ENCODE measurements around the gene PGM2L1. TPM values are rescaled to one million over a fixed set of nuclear protein-coding genes. Genes with fewer than 3 reads are reported as not detected.

The PGM2L1 gene
- total RNA-seq, 2 experiments from 2014 or later = 11.9 to 13.4 TPM

DNA sequence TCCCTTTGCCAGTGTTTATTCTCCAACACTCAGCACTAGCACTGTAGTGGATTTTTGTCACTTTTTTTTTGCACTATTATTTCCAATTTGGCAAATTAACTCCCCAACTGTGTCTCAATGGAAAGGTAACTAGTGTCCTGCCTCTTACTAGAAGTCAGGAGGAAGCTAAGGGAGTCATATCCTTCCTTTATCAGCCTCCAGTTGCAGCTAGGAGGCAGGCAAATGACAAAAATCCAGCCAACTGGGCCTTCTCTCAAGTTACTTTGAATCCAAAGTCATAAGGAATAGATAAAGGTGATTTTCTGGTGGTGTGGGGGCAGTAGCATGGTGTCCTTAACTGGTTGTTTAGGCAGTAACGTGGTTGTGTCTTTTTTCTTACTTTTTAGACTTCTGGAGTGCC lies 71.2 kb downstream of the PGM2L1 start:
- H3K4me3 Mint-ChIP-seq = no peak overlapping the region
- no peaks in the 10 kb centered on the region for H3K4me1 Mint-ChIP-seq (ENCODE audit: low read depth)
- no peaks in the 10 kb centered on the region for H3K9me3 Mint-ChIP-seq
- no peak overlapping the region for H3K27ac Mint-ChIP-seq
- peaks cover 4% of the 10 kb centered on the region for H3K27me3 Mint-ChIP-seq (ENCODE audit: low read depth)
- no peak for DNase-seq
- CTCF ChIA-PET = interaction anchor here (0.6 kb wide), 1 partner anchor 89 kb away, joined by 6 read pairs; no protein-coding TSS in a partner anchor
- intact Hi-C loops (cut with micrococcal nuclease) = no loop called here
- peaks cover 2% of the 10 kb centered on the region for H3K36me3 Mint-ChIP-seq (ENCODE audit: low read depth)

DNA sequence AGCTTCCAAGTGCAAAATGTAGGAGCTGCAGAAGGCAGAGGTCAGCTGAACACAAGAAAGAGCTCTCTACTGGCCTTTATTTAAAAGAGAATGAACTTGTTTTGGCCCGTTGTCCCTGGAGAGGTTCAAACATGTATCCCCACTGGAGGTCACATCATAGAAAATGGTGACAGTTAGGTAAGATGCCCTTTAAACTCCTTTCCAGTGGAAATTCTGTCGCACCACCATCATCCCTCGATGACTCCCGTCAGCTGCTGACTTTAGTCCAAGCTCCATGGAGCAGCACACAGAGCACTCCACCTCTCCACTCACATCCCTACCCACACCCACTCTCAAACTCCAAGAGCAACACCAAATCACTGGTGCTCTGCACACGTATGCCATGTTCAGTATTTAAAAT lies 71.6 kb downstream of the PGM2L1 start:
- Mint-ChIP-seq H3K27ac (no peak overlapping the region), H3K9me3 (no peaks in the 10 kb centered on the region), H3K4me3 (no peak overlapping the region), H3K4me1 (ENCODE audit: low read depth) (no peaks in the 10 kb centered on the region), H3K36me3 (ENCODE audit: low read depth) (peaks cover 2% of the 10 kb centered on the region), H3K27me3 (ENCODE audit: low read depth) (peaks cover 4% of the 10 kb centered on the region)
- CTCF ChIA-PET = interaction anchor here (0.6 to 0.8 kb wide), 2 partner anchors 71 to 89 kb away, joined by 3 to 6 read pairs; no protein-coding TSS in a partner anchor
- DNase-seq = no peak
- intact Hi-C loops (cut with micrococcal nuclease) = no loop called here

DNA sequence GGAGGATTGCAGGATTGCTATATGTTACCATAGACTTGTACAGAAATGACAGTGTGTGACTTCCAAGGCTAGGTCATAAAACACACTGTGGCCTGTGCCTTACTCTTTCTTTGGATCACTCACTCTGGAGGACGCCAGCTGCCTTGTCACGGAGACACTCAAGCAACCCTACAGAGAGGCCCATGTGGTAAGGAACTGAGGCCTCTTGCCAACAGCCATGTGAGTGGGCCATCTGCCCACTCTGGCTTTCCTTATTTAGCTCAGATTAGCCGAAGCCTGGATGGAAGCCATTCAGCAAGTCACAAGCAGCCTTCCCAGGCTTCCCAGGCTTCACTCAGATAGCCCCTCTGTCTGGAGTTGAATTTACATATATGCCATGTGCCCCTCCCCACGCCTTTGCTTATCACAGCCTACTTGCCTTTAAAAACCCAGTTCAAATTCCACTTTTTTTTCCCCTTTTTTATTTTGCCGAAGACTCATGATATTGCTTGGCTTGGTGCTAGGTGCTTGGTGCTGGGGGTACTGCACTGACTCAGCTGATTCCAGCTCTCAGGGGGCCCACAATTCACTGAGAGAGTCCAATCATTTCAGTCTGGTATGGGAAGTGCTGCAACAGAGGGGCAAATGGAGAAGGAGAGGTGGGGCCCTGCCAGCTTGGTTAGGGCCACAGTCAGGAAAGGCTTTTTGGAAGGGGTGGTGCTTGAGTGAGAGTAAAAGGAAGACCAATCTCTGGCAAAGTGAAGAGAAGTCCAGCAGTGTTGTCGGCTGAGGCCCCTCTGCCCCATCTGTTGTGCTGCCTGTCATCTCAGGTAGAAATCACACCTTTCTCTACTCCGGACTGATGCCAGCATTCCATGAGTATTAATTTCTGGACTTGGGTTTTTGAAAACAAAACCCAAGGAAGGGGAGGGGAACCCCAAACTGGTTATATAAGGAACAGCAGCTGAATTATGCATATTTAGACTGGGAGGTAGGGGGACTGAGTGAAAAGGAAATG lies 72.3 kb downstream of the PGM2L1 start:
- CTCF ChIA-PET = interaction anchor here (0.6 to 0.8 kb wide), 2 partner anchors 70 to 88 kb away, joined by 3 to 6 read pairs; no protein-coding TSS in a partner anchor
- H3K4me3 Mint-ChIP-seq = no peak overlapping the region
- no peak for DNase-seq
- intact Hi-C loops (cut with micrococcal nuclease) = no loop called here
- H3K36me3 Mint-ChIP-seq (ENCODE audit: low read depth) = peaks cover 2% of the 10 kb centered on the region
- no peaks in the 10 kb centered on the region for H3K9me3 Mint-ChIP-seq
- H3K27ac Mint-ChIP-seq = no peak overlapping the region
- H3K4me1 Mint-ChIP-seq (ENCODE audit: low read depth) = no peaks in the 10 kb centered on the region
- H3K27me3 Mint-ChIP-seq (ENCODE audit: low read depth) = peaks cover 4% of the 10 kb centered on the region

DNA sequence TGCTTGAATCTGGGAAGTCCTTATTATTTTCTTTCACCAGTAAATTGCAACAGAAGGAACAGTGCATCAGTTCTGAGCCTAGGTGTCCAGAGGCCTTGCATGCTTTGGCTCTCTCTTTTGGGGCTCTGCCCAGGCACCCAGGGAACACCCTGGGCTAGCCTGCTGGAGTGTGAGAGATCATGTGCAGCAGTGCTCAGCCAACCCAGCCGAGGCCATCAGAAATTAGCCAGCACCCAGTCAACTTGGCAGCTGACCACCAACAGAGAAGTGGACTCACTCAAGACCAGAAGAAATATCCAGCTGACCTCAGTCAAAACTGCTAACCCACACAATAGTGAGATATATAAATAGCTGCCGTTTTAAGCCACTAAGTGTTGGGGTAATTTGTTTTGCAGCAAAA lies 75.6 kb downstream of the PGM2L1 start:
- DNase-seq = no peak
- intact Hi-C loops (cut with micrococcal nuclease) = no loop called here
- peaks cover 4% of the 10 kb centered on the region for H3K27me3 Mint-ChIP-seq (ENCODE audit: low read depth)
- no peak overlapping the region for H3K27ac Mint-ChIP-seq
- H3K9me3 Mint-ChIP-seq = peaks cover 4% of the 10 kb centered on the region
- no peaks in the 10 kb centered on the region for H3K4me1 Mint-ChIP-seq (ENCODE audit: low read depth)
- H3K4me3 Mint-ChIP-seq = no peak overlapping the region
- peaks cover 2% of the 10 kb centered on the region for H3K36me3 Mint-ChIP-seq (ENCODE audit: low read depth)
- CTCF ChIA-PET = interaction anchor here (1.1 to 7.3 kb wide), 4 partner anchors 67 to 127 kb away, joined by 3 to 64 read pairs (median 5); no protein-coding TSS in a partner anchor

DNA sequence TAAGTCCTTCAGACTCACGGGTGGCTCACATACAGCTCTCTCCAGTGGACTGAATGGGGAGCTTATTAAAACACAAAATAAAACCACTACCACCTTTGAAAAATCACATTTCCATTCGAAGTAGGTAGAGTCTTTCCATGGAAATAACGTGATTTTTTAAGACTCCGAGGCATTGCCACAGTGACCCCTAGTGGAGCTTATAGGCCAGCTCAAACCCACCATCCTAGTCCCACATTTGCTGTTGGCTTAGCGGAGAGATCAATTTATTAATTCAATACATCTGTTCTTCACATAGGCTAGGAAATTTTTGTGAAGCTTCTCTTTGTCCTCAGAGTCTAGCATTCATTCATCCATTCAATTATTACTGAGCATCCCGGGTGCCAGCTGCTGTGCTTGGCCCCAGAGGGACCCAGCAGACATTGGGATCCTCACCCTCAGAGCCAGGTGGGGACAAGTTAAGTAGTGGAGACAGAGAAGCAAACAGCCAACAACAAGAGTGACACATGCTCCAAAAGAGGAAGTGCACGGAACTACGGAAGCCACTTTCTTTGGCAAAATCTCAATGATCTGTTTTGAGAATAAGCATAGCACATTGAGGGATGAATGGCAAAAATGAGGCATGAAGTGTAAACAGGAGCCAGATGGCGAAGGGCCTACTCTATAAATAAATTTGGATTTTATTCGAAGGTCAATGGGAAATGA lies 76.6 kb downstream of the PGM2L1 start:
- Mint-ChIP-seq H3K4me1 (ENCODE audit: low read depth) (no peaks in the 10 kb centered on the region), H3K36me3 (ENCODE audit: low read depth) (peaks cover 3% of the 10 kb centered on the region), H3K27ac (no peak overlapping the region), H3K27me3 (ENCODE audit: low read depth) (peaks cover 4% of the 10 kb centered on the region), H3K9me3 (peaks cover 13% of the 10 kb centered on the region), H3K4me3 (no peak overlapping the region)
- intact Hi-C loops (cut with micrococcal nuclease) = loop anchor here (1.0 kb wide), 2 partner anchors 65 to 357 kb away; no protein-coding TSS in a partner anchor
- CTCF ChIA-PET = interaction anchor here (0.7 to 7.3 kb wide), 26 partner anchors 8 to 493 kb away, joined by 3 to 64 read pairs (median 4); no protein-coding TSS in a partner anchor
- DNase-seq = peak; percentile 56

GRCh38 chr11:74320538-74320937 lies 77.7 kb downstream of the PGM2L1 start:
- no peak for DNase-seq
- CTCF ChIA-PET = interaction anchor here (0.6 to 7.3 kb wide), 14 partner anchors 7 to 495 kb away, joined by 3 to 64 read pairs (median 6); no protein-coding TSS in a partner anchor
- no peak overlapping the region for H3K4me3 Mint-ChIP-seq
- peaks cover 15% of the 10 kb centered on the region for H3K9me3 Mint-ChIP-seq
- no peak overlapping the region for H3K27ac Mint-ChIP-seq
- H3K36me3 Mint-ChIP-seq (ENCODE audit: low read depth) = peaks cover 3% of the 10 kb centered on the region
- H3K4me1 Mint-ChIP-seq (ENCODE audit: low read depth) = no peaks in the 10 kb centered on the region
- peaks cover 4% of the 10 kb centered on the region for H3K27me3 Mint-ChIP-seq (ENCODE audit: low read depth)
- intact Hi-C loops (cut with micrococcal nuclease) = no loop called here

DNA sequence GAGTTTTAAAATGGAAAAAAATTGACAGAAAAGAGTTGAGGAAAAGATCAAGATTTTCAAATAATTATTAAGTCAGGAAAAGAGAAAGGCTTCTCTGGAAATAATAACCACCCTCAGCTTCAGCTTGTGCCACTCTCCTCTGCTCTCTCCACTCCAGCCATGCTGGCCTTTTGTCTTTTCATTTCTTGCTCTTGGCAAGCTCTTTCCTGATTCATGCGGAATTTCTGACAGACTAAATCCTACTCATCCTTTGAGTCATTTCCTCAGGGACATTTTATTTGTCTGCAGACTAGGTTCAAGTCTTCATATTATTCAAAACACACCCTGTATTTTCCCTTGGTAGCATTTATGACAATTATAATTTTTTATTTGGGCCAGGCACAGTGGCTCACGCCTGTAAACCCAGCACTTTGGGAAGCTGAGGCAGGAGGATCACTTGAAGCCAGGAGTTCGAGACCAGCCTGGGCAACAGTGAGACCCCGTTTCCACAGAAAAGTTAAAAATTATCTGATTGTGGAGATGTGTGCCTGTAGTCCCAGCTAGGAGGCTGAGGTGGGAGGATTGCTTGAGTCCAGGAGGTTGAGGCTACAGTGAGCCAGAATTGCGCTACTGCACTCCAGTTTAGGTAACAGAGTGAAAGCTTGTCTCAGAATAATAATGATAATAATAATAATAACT lies 79.0 kb downstream of the PGM2L1 start:
- Mint-ChIP-seq H3K27ac (no peak overlapping the region), H3K27me3 (ENCODE audit: low read depth) (no peaks in the 10 kb centered on the region), H3K36me3 (ENCODE audit: low read depth) (peaks cover 3% of the 10 kb centered on the region), H3K9me3 (peaks cover 15% of the 10 kb centered on the region), H3K4me3 (no peak overlapping the region), H3K4me1 (ENCODE audit: low read depth) (no peaks in the 10 kb centered on the region)
- intact Hi-C loops (cut with micrococcal nuclease) = no loop called here
- DNase-seq = no peak
- CTCF ChIA-PET = interaction anchor here (0.9 to 7.3 kb wide), 3 partner anchors 60 to 355 kb away, joined by 3 to 64 read pairs (median 8); no protein-coding TSS in a partner anchor

- no peak for DNase-seq
- Mint-ChIP-seq H3K36me3 (ENCODE audit: low read depth) (peaks cover 3% of the 10 kb centered on the region), H3K27me3 (ENCODE audit: low read depth) (no peaks in the 10 kb centered on the region), H3K4me1 (ENCODE audit: low read depth) (no peaks in the 10 kb centered on the region), H3K27ac (no peak overlapping the region), H3K9me3 (peaks cover 15% of the 10 kb centered on the region), H3K4me3 (no peak overlapping the region)
- intact Hi-C loops (cut with micrococcal nuclease) = no loop called here
- CTCF ChIA-PET = interaction anchor here (0.9 to 7.3 kb wide), 4 partner anchors 9 to 63 kb away, joined by 3 to 64 read pairs (median 3); no protein-coding TSS in a partner anchor
Measured at GRCh38 chr11:74318241-74318932, 79.8 kb downstream of the PGM2L1 start.

DNA sequence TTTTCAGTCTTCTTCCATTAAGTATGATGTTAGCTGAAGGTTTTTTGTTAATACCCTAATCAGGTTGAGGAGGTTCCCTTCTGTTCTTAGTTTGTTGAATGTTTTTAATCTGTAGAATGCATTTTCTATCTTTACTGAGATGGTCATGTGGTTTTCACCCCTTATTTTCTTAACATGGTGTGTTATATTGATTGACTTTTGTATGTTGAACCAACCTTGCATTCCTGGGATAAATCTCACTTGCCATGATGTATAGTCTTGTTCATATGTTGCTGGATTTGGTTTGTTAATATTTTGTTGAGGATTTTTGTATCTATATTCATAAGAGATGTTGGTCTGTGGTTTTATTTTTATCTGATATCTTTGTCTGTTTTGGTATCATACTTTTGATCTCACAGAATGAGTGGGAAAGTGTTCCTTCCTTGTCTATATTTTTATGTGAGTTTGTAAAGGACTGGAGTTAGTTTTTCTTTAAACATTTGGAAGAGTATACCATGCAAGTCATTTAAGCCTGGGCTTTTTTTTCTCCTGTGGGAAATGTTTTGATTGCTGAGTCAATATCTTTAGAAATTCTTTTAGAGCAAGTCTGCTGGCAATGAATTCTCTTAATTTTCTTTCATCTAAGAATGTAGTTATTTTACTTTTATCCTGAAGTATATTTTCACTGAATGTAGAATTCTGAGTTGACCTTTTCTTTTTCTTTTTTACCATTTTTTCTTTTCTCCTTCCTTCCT lies 81.3 kb downstream of the PGM2L1 start:
- DNase-seq = no peak
- peaks cover 3% of the 10 kb centered on the region for H3K36me3 Mint-ChIP-seq (ENCODE audit: low read depth)
- CTCF ChIA-PET = interaction anchor here (1.1 to 1.2 kb wide), 2 partner anchors 8 to 20 kb away, joined by 3 read pairs; no protein-coding TSS in a partner anchor
- no peak overlapping the region for H3K4me3 Mint-ChIP-seq
- H3K27me3 Mint-ChIP-seq (ENCODE audit: low read depth) = peaks cover 5% of the 10 kb centered on the region
- H3K9me3 Mint-ChIP-seq = peaks cover 15% of the 10 kb centered on the region
- H3K4me1 Mint-ChIP-seq (ENCODE audit: low read depth) = peaks cover under 1% of the 10 kb centered on the region
- intact Hi-C loops (cut with micrococcal nuclease) = no loop called here
- no peak overlapping the region for H3K27ac Mint-ChIP-seq

- CTCF ChIA-PET = interaction anchor here (0.5 to 1.4 kb wide), 2 partner anchors 9 to 138 kb away, joined by 5 read pairs; no protein-coding TSS in a partner anchor
- peaks cover 4% of the 10 kb centered on the region for H3K4me1 Mint-ChIP-seq (ENCODE audit: low read depth)
- no peak for DNase-seq
- H3K27me3 Mint-ChIP-seq (ENCODE audit: low read depth) = peaks cover 20% of the 10 kb centered on the region
- intact Hi-C loops (cut with micrococcal nuclease) = no loop called here
- H3K36me3 Mint-ChIP-seq (ENCODE audit: low read depth) = peaks cover 3% of the 10 kb centered on the region
- H3K4me3 Mint-ChIP-seq = no peak overlapping the region
- H3K27ac Mint-ChIP-seq = no peak overlapping the region
- peaks cover 7% of the 10 kb centered on the region for H3K9me3 Mint-ChIP-seq
Measured at GRCh38 chr11:74312326-74312725, 85.9 kb downstream of the PGM2L1 start.

Measured in activated naive CD4-positive, alpha-beta T cell treated with anti-CD3 and anti-CD28 coated beads for 36 hours (primary cell).